ENCODE results near the gene TNS1.

- TF ChIP-seq CTCF (IDR thresholded peaks at IDR 0.05 in 2 of 3, conservative IDR thresholded peaks at IDR 0.05 in 1 of 3; ENCODE audit: control insufficient read depth in 2 of 3, extremely low read depth in 1 of 3, insufficient read depth in 1 of 3, low read depth in 3 of 3, low read length in 3 of 3), result no peak
- no peak for TF ChIP-seq SMC3 (IDR thresholded peaks at IDR 0.05; ENCODE audit: borderline replicate concordance, low read length)
- no peak for TF ChIP-seq REST (IDR thresholded peaks at IDR 0.05; ENCODE audit: low read depth, low read length)
- no peak for TF ChIP-seq POLR2A (IDR thresholded peaks at IDR 0.05; ENCODE audit: low read depth, low read length)
- TF ChIP-seq SMARCA5 (IDR thresholded peaks at IDR 0.05), result no peak
- no peak for TF ChIP-seq MYC (IDR thresholded peaks at IDR 0.05; ENCODE audit: insufficient read depth, insufficient read length, insufficient replicate concordance, low read length, severe bottlenecking)
- no peak for TF ChIP-seq SUPT20H (IDR thresholded peaks at IDR 0.05; ENCODE audit: borderline replicate concordance, control insufficient read depth, low read depth, low read length)
- no peak for TF ChIP-seq EZH2 (IDR thresholded peaks at IDR 0.05; ENCODE audit: borderline replicate concordance, control insufficient read depth, low read depth, low read length)
- no peak for TF ChIP-seq GABPA (IDR thresholded peaks at IDR 0.05; ENCODE audit: low read depth)
- TF ChIP-seq SP1 (IDR thresholded peaks at IDR 0.05; ENCODE audit: low read depth, low read length), result no peak
- TF ChIP-seq FOXK2 (IDR thresholded peaks at IDR 0.05), result no peak
- no peak for TF ChIP-seq YY1 (IDR thresholded peaks at IDR 0.05; ENCODE audit: low read depth, low read length)
- TF ChIP-seq E2F4 (IDR thresholded peaks at IDR 0.05; ENCODE audit: low read depth, low read length), result no peak
- TF ChIP-seq TCF3 (IDR thresholded peaks at IDR 0.05; ENCODE audit: borderline replicate concordance, insufficient read depth, low read depth, low read length), result no peak
Measured at GRCh38 chr2:217801115-217801531, 201.7 kb downstream of the TNS1 start.
